OCI-LY1 (cell line): ENCODE results near the gene RFTN1.

ENCODE experiments used
- H2AFZ ChIP-seq: fragments of 200-600 bp; sonication (generic), shearing (Covaris generic); 2 replicates; pipeline ENCODE4 v1.6.0; 2014; ENCODE audit warnings: antibody characterized with exemption, mild to moderate bottlenecking, low read length
- H3F3A ChIP-seq: fragments of 200-600 bp; sonication (generic), shearing (Covaris generic); 2 replicates; pipeline ENCODE4 v1.6.0; 2014; ENCODE audit warnings: mild to moderate bottlenecking, antibody characterized with exemption, low read length, moderate library complexity; ENCODE audit not compliant: insufficient read depth
- H3K27ac ChIP-seq: fragments of 200-600 bp; sonication (generic); 2 replicates; pipeline ENCODE4 v1.5.1; 2014; ENCODE audit warnings: low read length, mixed run types, mild to moderate bottlenecking, low read depth; ENCODE audit not compliant: poor library complexity, severe bottlenecking
- H3K27me3 ChIP-seq: fragments of 200-600 bp; sonication (generic); 2 replicates; pipeline ENCODE4 v1.6.0; 2014; ENCODE audit warnings: antibody characterized with exemption, mild to moderate bottlenecking, low read length, moderate library complexity; ENCODE audit not compliant: insufficient read depth
- H3K36me3 ChIP-seq: fragments of 200-600 bp; sonication (generic); 2 replicates; pipeline ENCODE4 v1.6.1; 2014; ENCODE audit warnings: mild to moderate bottlenecking, antibody characterized with exemption, low read length, moderate library complexity, mixed read lengths; ENCODE audit not compliant: insufficient read depth
- H3K4me1 ChIP-seq: fragments of 200-600 bp; sonication (generic); 2 replicates; pipeline ENCODE4 v1.5.1; 2014; ENCODE audit warnings: mild to moderate bottlenecking, low read length, moderate library complexity; ENCODE audit not compliant: insufficient read depth, severe bottlenecking
- H3K4me2 ChIP-seq: fragments of 200-600 bp; sonication (generic), shearing (Covaris generic); 2 replicates; pipeline ENCODE4 v1.6.1; 2014; ENCODE audit warnings: low read length
- H3K4me3 ChIP-seq: fragments of 200-600 bp; sonication (generic); 2 replicates; pipeline ENCODE4 v1.5.1; 2014; ENCODE audit warnings: low read length, low read depth, mild to moderate bottlenecking, mixed read lengths; ENCODE audit not compliant: poor library complexity, severe bottlenecking
- H3K79me2 ChIP-seq: fragments of 200-600 bp; shearing (Covaris generic); 2 replicates; pipeline ENCODE4 v1.6.1; 2016; ENCODE audit warnings: mixed run types, low read length, mixed read lengths; ENCODE audit not compliant: insufficient read depth
- H3K9ac ChIP-seq: fragments of 200-600 bp; sonication (generic), shearing (Covaris generic); 2 replicates; pipeline ENCODE4 v1.6.1; 2014; ENCODE audit warnings: mild to moderate bottlenecking, low read length, mixed read lengths
- H3K9me2 ChIP-seq: fragments of 200-600 bp; sonication (generic), shearing (Covaris generic); 2 replicates; pipeline ENCODE4 v1.6.1; 2014; ENCODE audit warnings: low read depth, mild to moderate bottlenecking, low read length, mixed read lengths
- H3K9me3 ChIP-seq: fragments of 200-600 bp; shearing (Covaris generic); 2 replicates; pipeline ENCODE4 v1.6.1; 2014; ENCODE audit warnings: low read length, mixed read lengths
- H4K20me1 ChIP-seq: fragments of 200-600 bp; sonication (generic), shearing (Covaris generic); 2 replicates; pipeline ENCODE4 v1.6.0; 2016; ENCODE audit warnings: mild to moderate bottlenecking, low read length; ENCODE audit not compliant: insufficient read depth
- CTCF ChIP-seq: fragments of 200-600 bp; sonication (generic), shearing (Covaris generic); IDR thresholded peaks from 2 replicates; pipeline ENCODE4 v1.5.1; 2017; ENCODE audit warnings: mild to moderate bottlenecking, antibody characterized with exemption, low read length, moderate library complexity, mixed read lengths
- EZH2 ChIP-seq: fragments of 200-600 bp; sonication (generic), shearing (Covaris generic); IDR thresholded peaks from 2 replicates; pipeline ENCODE4 v1.8.0; 2017; ENCODE audit warnings: borderline replicate concordance, mixed run types, mild to moderate bottlenecking, antibody characterized with exemption, low read length, moderate library complexity, mixed read lengths

The RFTN1 gene

GRCh38 chr3:16423298-16423697, 90.2 kb downstream of the RFTN1 start:
- Histone ChIP-seq H3K4me1 (peaks cover 98% of the 10 kb centered on the region), H3K9me3 (no peaks in the 10 kb centered on the region), H3K27me3 (no peaks in the 10 kb centered on the region), H3K4me3 (no peak overlapping the region), H3K79me2 (peaks cover 94% of the 10 kb centered on the region), H3K9me2 (no peaks in the 10 kb centered on the region), H3K9ac (no peak overlapping the region), H3F3A (0 out of 2 replicates have a peak, but pooled peaks cover 3% of the 10 kb centered on the region), H3K27ac (peak overlapping the region; percentile 71), H2AFZ (no peak overlapping the region), H4K20me1 (no peaks in the 10 kb centered on the region), H3K36me3 (peaks cover 93% of the 10 kb centered on the region), H3K4me2 (no peak overlapping the region)
- no peak for TF ChIP-seq EZH2
- no peak for TF ChIP-seq CTCF

GRCh38 chr3:16419640-16420241, 93.8 kb downstream of the RFTN1 start:
- Histone ChIP-seq H3K4me3 (no peak overlapping the region), H3K4me1 (peaks cover 98% of the 10 kb centered on the region), H3K79me2 (peaks cover 92% of the 10 kb centered on the region), H3K4me2 (no peak overlapping the region; the same call in 1 of the 2 replicates), H3K27ac (peak overlapping the region; percentile 68), H3K9ac (no peak overlapping the region), H3K36me3 (peaks cover 86% of the 10 kb centered on the region), H2AFZ (no peak overlapping the region), H3K27me3 (no peaks in the 10 kb centered on the region), H4K20me1 (no peaks in the 10 kb centered on the region), H3K9me3 (no peaks in the 10 kb centered on the region), H3K9me2 (no peaks in the 10 kb centered on the region), H3F3A (0 out of 2 replicates have a peak, but pooled peaks cover 3% of the 10 kb centered on the region)
- TF ChIP-seq EZH2 = no peak
- no peak for TF ChIP-seq CTCF

- H3F3A ChIP-seq = 0 out of 2 replicates have a peak, but pooled peaks cover 3% of the 10 kb centered on the region
- no peak overlapping the region for H3K4me3 ChIP-seq
- H3K27ac ChIP-seq = peak overlapping the region; percentile 68
- no peak overlapping the region for H3K9ac ChIP-seq
- H2AFZ ChIP-seq = no peak overlapping the region
- H4K20me1 ChIP-seq = no peaks in the 10 kb centered on the region
- H3K27me3 ChIP-seq = no peaks in the 10 kb centered on the region
- H3K4me1 ChIP-seq = peaks cover 98% of the 10 kb centered on the region
- no peak overlapping the region for H3K4me2 ChIP-seq
- no peaks in the 10 kb centered on the region for H3K9me2 ChIP-seq
- H3K9me3 ChIP-seq = no peaks in the 10 kb centered on the region
- H3K36me3 ChIP-seq = peaks cover 82% of the 10 kb centered on the region
- peaks cover 90% of the 10 kb centered on the region for H3K79me2 ChIP-seq
- TF ChIP-seq CTCF (no peak), EZH2 (no peak)
These were observed 95.4 kb downstream of the RFTN1 start for GRCh38 chr3:16417945-16418739.
